Tibial artery (tissue), 4 donors: Measurements from ENCODE around the gene SPEN.

ENCODE experiments used
- DNase-seq, 2 donors: peaks; one replicate each; pipeline ENCODE4 v3.0.0-alpha.2; 2019
- H3K27ac ChIP-seq, 2 donors: fragments of 200-600 bp; sonication (generic) in 1 of 2; 1 replicate in 1 of 2; 2 replicates in 1 of 2; pipeline ENCODE4 v1.5.1; 2018 to 2019; ENCODE audit warnings: mild to moderate bottlenecking in 1 of 2
- H3K27me3 ChIP-seq, 2 donors: fragments of 200-600 bp; sonication (generic) in 1 of 2; one replicate each; pipeline versions ENCODE4 v1.5.1 to v1.6.0; 2016 to 2019
- H3K36me3 ChIP-seq, 3 donors: fragments of 200-600 bp; sonication (generic) in 2 of 3; one replicate each; pipeline ENCODE4 v1.5.1; 2016 to 2019; ENCODE audit warnings: mild to moderate bottlenecking in 2 of 3
- H3K4me1 ChIP-seq, 4 donors: fragments of 200-600 bp; sonication (generic) in 2 of 4; 1 replicate in 3 of 4; 2 replicates in 1 of 4; pipeline ENCODE4 v1.5.1; 2016 to 2019
- H3K4me3 ChIP-seq, 2 donors: fragments of 200-600 bp; sonication (generic) in 1 of 2; 1 replicate in 1 of 2; 2 replicates in 1 of 2; pipeline ENCODE4 v1.5.1; 2018 to 2019; ENCODE audit warnings: mild to moderate bottlenecking in 2 of 2
- H3K9me3 ChIP-seq, 3 donors: fragments of 200-600 bp; sonication (generic) in 1 of 3; one replicate each; pipeline ENCODE4 v1.5.1; 2016 to 2019
- CTCF ChIP-seq, 2 experiments: fragments of 200-600 bp in 1 of 2; fragments of 450-650 bp in 1 of 2; IDR thresholded peaks; one replicate each; pipeline ENCODE4 v1.5.1; 2017 to 2019; ENCODE audit warnings: antibody characterized with exemption in 2 of 2, mild to moderate bottlenecking in 1 of 2, moderate library complexity in 1 of 2
- intact Hi-C: fragments of 100-400 bp; cut with DNase I; formaldehyde crosslinking; loops from one replicate; pipeline ENCODE4 v1.15.0; 2023; ENCODE audit warnings: low total_unique reads

Gene SPEN

GRCh38 chr1:15983275-15983674, 135.8 kb downstream of the SPEN start:
- no peaks in the 10 kb centered on the region for H3K9me3 ChIP-seq
- no peaks in the 10 kb centered on the region for H3K4me1 ChIP-seq
- H3K4me3 ChIP-seq = no peak overlapping the region
- H3K27ac ChIP-seq = no peak overlapping the region
- DNase-seq = no peak
- intact Hi-C loops = no loop called here
- H3K36me3 ChIP-seq = no peaks in the 10 kb centered on the region
- no peaks in the 10 kb centered on the region for H3K27me3 ChIP-seq
- no peak for TF ChIP-seq CTCF (IDR thresholded peaks at IDR 0.05)

- H3K27ac ChIP-seq = no peak overlapping the region
- intact Hi-C loops = no loop called here
- H3K36me3 ChIP-seq = no peaks in the 10 kb centered on the region
- no peak overlapping the region for H3K4me3 ChIP-seq
- H3K9me3 ChIP-seq = no peaks in the 10 kb centered on the region
- TF ChIP-seq CTCF (IDR thresholded peaks at IDR 0.05) = no peak
- H3K27me3 ChIP-seq = no peaks in the 10 kb centered on the region
- no peaks in the 10 kb centered on the region for H3K4me1 ChIP-seq
- DNase-seq = no peak
These were observed 138.2 kb downstream of the SPEN start for GRCh38 chr1:15985611-15986297.

- no peaks in the 10 kb centered on the region for H3K36me3 ChIP-seq
- no peak for DNase-seq
- no peaks in the 10 kb centered on the region for H3K9me3 ChIP-seq
- intact Hi-C loops = no loop called here
- no peaks in the 10 kb centered on the region for H3K27me3 ChIP-seq
- H3K4me3 ChIP-seq = no peak overlapping the region
- TF ChIP-seq CTCF (IDR thresholded peaks at IDR 0.05) = no peak
- no peaks in the 10 kb centered on the region for H3K4me1 ChIP-seq
- H3K27ac ChIP-seq = no peak overlapping the region
These were observed 141.6 kb downstream of the SPEN start for GRCh38 chr1:15988856-15989736.

- DNase-seq = no peak
- no peaks in the 10 kb centered on the region for H3K36me3 ChIP-seq
- no peaks in the 10 kb centered on the region for H3K27me3 ChIP-seq
- no peaks in the 10 kb centered on the region for H3K9me3 ChIP-seq
- intact Hi-C loops = loop anchor here (5.0 kb wide), 2 partner anchors 177 to 197 kb away; no protein-coding TSS in a partner anchor
- no peak for TF ChIP-seq CTCF (IDR thresholded peaks at IDR 0.05)
- H3K4me1 ChIP-seq = no peaks in the 10 kb centered on the region
- no peak overlapping the region for H3K27ac ChIP-seq
- no peak overlapping the region for H3K4me3 ChIP-seq
These were observed 142.3 kb downstream of the SPEN start for GRCh38 chr1:15989776-15990175.
